ENCODE results near the gene BCAS1.

BCAS1 gene

GRCh38 chr20:54070187-54070987 lies at the start of gene BCAS1:
BCAS1 (minus strand) TSS chr20:54070594; CDS start chr20:54058718, 11,876 bp downstream.
- no peak for DNase-seq (ENCODE audit: low read depth)

- DNase-seq (ENCODE audit: low read depth), result no peak
Observed at GRCh38 chr20:54119744-54120143, 49.4 kb upstream of the BCAS1 start.

GRCh38 chr20:54118220-54119001 lies 48.0 kb upstream of the BCAS1 start:
- no peak for DNase-seq (ENCODE audit: low read depth)

- no peak for DNase-seq (ENCODE audit: low read depth)
Observed at GRCh38 chr20:54116550-54117235, 46.3 kb upstream of the BCAS1 start.

- no peak for DNase-seq (ENCODE audit: low read depth)
Observed at GRCh38 chr20:54115172-54115854, 44.9 kb upstream of the BCAS1 start.

GRCh38 chr20:54114109-54114508 lies 43.7 kb upstream of the BCAS1 start:
- DNase-seq (ENCODE audit: low read depth), result no peak

- no peak for DNase-seq (ENCODE audit: low read depth)
Observed at GRCh38 chr20:54113566-54113965, 43.2 kb upstream of the BCAS1 start.

- peak; percentile 17 for DNase-seq (ENCODE audit: low read depth)
Observed at GRCh38 chr20:54112221-54112884, 42.0 kb upstream of the BCAS1 start.

- DNase-seq (ENCODE audit: low read depth), result no peak
Observed at GRCh38 chr20:54111460-54111859, 41.1 kb upstream of the BCAS1 start.

- DNase-seq (ENCODE audit: low read depth), result no peak
Observed at GRCh38 chr20:54110457-54110856, 40.1 kb upstream of the BCAS1 start.

- DNase-seq (ENCODE audit: low read depth), result no peak
Observed at GRCh38 chr20:54110041-54110440, 39.6 kb upstream of the BCAS1 start.

GRCh38 chr20:54108817-54109216 lies 38.4 kb upstream of the BCAS1 start:
- no peak for DNase-seq (ENCODE audit: low read depth)

- DNase-seq (ENCODE audit: low read depth), result no peak
Observed at GRCh38 chr20:54108326-54108642, 37.9 kb upstream of the BCAS1 start.

- DNase-seq (ENCODE audit: low read depth), result no peak
Observed at GRCh38 chr20:54107600-54108325, 37.4 kb upstream of the BCAS1 start.

- no peak for DNase-seq (ENCODE audit: low read depth)
Observed at GRCh38 chr20:54107181-54107580, 36.8 kb upstream of the BCAS1 start.

GRCh38 chr20:54106162-54106561 lies 35.8 kb upstream of the BCAS1 start:
- no peak for DNase-seq (ENCODE audit: low read depth)

- DNase-seq (ENCODE audit: low read depth), result no peak
Observed at GRCh38 chr20:54105653-54106052, 35.3 kb upstream of the BCAS1 start.

GRCh38 chr20:54104781-54105180 lies 34.4 kb upstream of the BCAS1 start:
- no peak for DNase-seq (ENCODE audit: low read depth)

GRCh38 chr20:54103762-54104600 lies 33.6 kb upstream of the BCAS1 start:
- no peak for DNase-seq (ENCODE audit: low read depth)
